OCI-LY1 (cell line): ENCODE data around the gene SNAI1.

ENCODE experiments used
- CTCF ChIP-seq: fragments of 200-600 bp; sonication (generic), shearing (Covaris generic); IDR thresholded peaks from 2 replicates; pipeline ENCODE4 v1.5.1; 2017; ENCODE audit warnings: mild to moderate bottlenecking, antibody characterized with exemption, low read length, moderate library complexity, mixed read lengths
- EZH2 ChIP-seq: fragments of 200-600 bp; sonication (generic), shearing (Covaris generic); IDR thresholded peaks from 2 replicates; pipeline ENCODE4 v1.8.0; 2017; ENCODE audit warnings: borderline replicate concordance, mixed run types, mild to moderate bottlenecking, antibody characterized with exemption, low read length, moderate library complexity, mixed read lengths

- no peak for TF ChIP-seq CTCF
- TF ChIP-seq EZH2: no peak
Measured at GRCh38 chr20:50014570-50015562, 32.1 kb downstream of the SNAI1 start.
